ENCODE measurements around the gene SLC22A7. TPM values are rescaled to one million over a fixed set of nuclear protein-coding genes. Genes with fewer than 3 reads are reported as not detected.

Gene SLC22A7
- total and polyA plus RNA-seq, 3 donors from 2014 or later = not detected

GRCh38 chr6:43306086-43306485 lies 8.0 kb downstream of the SLC22A7 start:
- no peaks in the 10 kb centered on the region for H3K36me3 ChIP-seq (ENCODE audit: low read depth, missing control alignments)
- no peak overlapping the region for H3K4me3 ChIP-seq
- peaks cover 13% of the 10 kb centered on the region for H3K4me1 ChIP-seq
- no peak for DNase-seq
- H3K27me3 ChIP-seq = no peaks in the 10 kb centered on the region
- WGBS, 2 donors = 94 to 96% methylated on average over 7 of the region's 7 CpGs
- intact Hi-C loops (cut with DNase I; ENCODE audit: low total_unique reads) = no loop called here
- no peaks in the 10 kb centered on the region for H3K9me3 ChIP-seq
- H3K27ac ChIP-seq = no peak overlapping the region
- TF ChIP-seq POLR2A (IDR thresholded peaks at IDR 0.05) (no peak), CTCF (IDR thresholded peaks at IDR 0.05) (no peak)

- Histone ChIP-seq H3K9me3 (no peaks in the 10 kb centered on the region), H3K36me3 (ENCODE audit: low read depth, missing control alignments) (no peaks in the 10 kb centered on the region), H3K4me3 (no peak overlapping the region), H3K4me1 (peaks cover 13% of the 10 kb centered on the region), H3K27ac (no peak overlapping the region), H3K27me3 (no peaks in the 10 kb centered on the region)
- intact Hi-C loops (cut with DNase I; ENCODE audit: low total_unique reads) = no loop called here
- WGBS, 2 donors = 71 to 83% methylated on average over 5 of the region's 5 CpGs
- no peak for DNase-seq
- TF ChIP-seq POLR2A (IDR thresholded peaks at IDR 0.05) = no peak
- TF ChIP-seq CTCF (IDR thresholded peaks at IDR 0.05) = no peak
Measured at GRCh38 chr6:43307451-43308100, 9.5 kb downstream of the SLC22A7 start.

- 5 to 7% methylated on average over 15 to 39 of the region's 39 CpGs for WGBS, 2 donors
- Histone ChIP-seq H3K36me3 (ENCODE audit: low read depth, missing control alignments) (no peaks in the 10 kb centered on the region), H3K27me3 (no peaks in the 10 kb centered on the region), H3K4me1 (peaks cover 13% of the 10 kb centered on the region), H3K9me3 (no peaks in the 10 kb centered on the region), H3K27ac (no peak within 1 kb of the TSS), H3K4me3 (peak within 1 kb of the TSS; percentile 4 to 53)
- peak; percentile 58 for DNase-seq
- intact Hi-C loops (cut with DNase I; ENCODE audit: low total_unique reads) = no loop called here
- no peak for TF ChIP-seq POLR2A (IDR thresholded peaks at IDR 0.05)
- TF ChIP-seq CTCF (IDR thresholded peaks at IDR 0.05) = no peak
Measured at GRCh38 chr6:43308101-43308989, 10.3 kb downstream of the SLC22A7 start, which contains the start of gene CRIP3. Gene CRIP3, minus strand, starts transcription at chr6:43308826. Its CDS starts 34 bp downstream, at chr6:43308792.

GRCh38 chr6:43308990-43309477 lies 11.0 kb downstream of the SLC22A7 start:
- no peaks in the 10 kb centered on the region for H3K27me3 ChIP-seq
- peaks cover 13% of the 10 kb centered on the region for H3K4me1 ChIP-seq
- no peak for DNase-seq
- intact Hi-C loops (cut with DNase I; ENCODE audit: low total_unique reads) = no loop called here
- H3K9me3 ChIP-seq = no peaks in the 10 kb centered on the region
- no peaks in the 10 kb centered on the region for H3K36me3 ChIP-seq (ENCODE audit: low read depth, missing control alignments)
- H3K27ac ChIP-seq = no peak overlapping the region
- TF ChIP-seq CTCF (IDR thresholded peaks at IDR 0.05) = no peak
- no peak for TF ChIP-seq POLR2A (IDR thresholded peaks at IDR 0.05)
- WGBS, 2 donors = 29 to 32% methylated on average over 9 of the region's 9 CpGs
- peak overlapping the region; percentile 4 to 53 for H3K4me3 ChIP-seq

All from testis (tissue), 3 donors.